ENCODE data around the gene KHSRP. TPM values are rescaled to one million over a fixed set of nuclear protein-coding genes. Genes with fewer than 3 reads are reported as not detected.

Gene KHSRP
- total and polyA plus RNA-seq, 10 donors: 35.8 to 174 (median 124) TPM

DNA sequence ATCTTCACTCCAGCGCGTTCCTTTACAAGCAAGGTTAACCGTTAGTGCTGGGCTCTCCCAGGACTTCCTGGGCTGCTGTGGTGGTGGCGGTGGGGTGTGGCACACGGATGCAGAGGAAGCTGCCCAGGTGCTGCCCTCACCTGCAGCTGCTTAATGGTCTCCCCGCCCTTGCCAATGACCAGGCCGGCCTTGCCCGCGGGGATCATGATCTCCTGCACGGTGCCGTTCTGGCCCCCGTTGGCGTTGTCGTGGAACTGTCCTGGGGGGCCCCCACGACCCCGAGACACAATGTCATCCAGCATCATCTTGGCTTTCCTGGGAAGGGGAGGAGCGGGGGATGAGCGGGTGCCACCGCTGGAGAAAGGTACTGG lies 6.1 kb downstream of the KHSRP start:
- H3K36me3 ChIP-seq: peaks cover 3 to 88% (median 79%) of the 10 kb centered on the region in 6 donors
- TF ChIP-seq POLR2AphosphoS5 (IDR thresholded peaks at IDR 0.05): peak in 1 of 3 donors; percentile 37
- TF ChIP-seq, protein P1, sequence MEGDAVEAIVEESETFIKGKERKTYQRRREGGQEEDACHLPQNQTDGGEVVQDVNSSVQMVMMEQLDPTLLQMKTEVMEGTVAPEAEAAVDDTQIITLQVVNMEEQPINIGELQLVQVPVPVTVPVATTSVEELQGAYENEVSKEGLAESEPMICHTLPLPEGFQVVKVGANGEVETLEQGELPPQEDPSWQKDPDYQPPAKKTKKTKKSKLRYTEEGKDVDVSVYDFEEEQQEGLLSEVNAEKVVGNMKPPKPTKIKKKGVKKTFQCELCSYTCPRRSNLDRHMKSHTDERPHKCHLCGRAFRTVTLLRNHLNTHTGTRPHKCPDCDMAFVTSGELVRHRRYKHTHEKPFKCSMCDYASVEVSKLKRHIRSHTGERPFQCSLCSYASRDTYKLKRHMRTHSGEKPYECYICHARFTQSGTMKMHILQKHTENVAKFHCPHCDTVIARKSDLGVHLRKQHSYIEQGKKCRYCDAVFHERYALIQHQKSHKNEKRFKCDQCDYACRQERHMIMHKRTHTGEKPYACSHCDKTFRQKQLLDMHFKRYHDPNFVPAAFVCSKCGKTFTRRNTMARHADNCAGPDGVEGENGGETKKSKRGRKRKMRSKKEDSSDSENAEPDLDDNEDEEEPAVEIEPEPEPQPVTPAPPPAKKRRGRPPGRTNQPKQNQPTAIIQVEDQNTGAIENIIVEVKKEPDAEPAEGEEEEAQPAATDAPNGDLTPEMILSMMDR (IDR thresholded peaks at IDR 0.05 in 8 of 11, conservative IDR thresholded peaks at IDR 0.05 in 3 of 11): no peak
- H3K4me3 ChIP-seq: no peak overlapping the region
- no peak overlapping the region for H3K27ac ChIP-seq
- WGBS, 5 donors: 92 to 95% (median 94%) methylated on average over 17 to 19 of the region's 19 CpGs
- intact Hi-C loops (cut with DNase I; ENCODE audit: low total_unique reads): no loop called here
- peaks cover 10 to 46% (median 23%) of the 10 kb centered on the region in 6 donors for H3K4me1 ChIP-seq
- DNase-seq: no peak
- H3K9me3 ChIP-seq: no peaks in the 10 kb centered on the region
- no peaks in the 10 kb centered on the region for H3K27me3 ChIP-seq (replicated peaks in 1 of 7)

DNA sequence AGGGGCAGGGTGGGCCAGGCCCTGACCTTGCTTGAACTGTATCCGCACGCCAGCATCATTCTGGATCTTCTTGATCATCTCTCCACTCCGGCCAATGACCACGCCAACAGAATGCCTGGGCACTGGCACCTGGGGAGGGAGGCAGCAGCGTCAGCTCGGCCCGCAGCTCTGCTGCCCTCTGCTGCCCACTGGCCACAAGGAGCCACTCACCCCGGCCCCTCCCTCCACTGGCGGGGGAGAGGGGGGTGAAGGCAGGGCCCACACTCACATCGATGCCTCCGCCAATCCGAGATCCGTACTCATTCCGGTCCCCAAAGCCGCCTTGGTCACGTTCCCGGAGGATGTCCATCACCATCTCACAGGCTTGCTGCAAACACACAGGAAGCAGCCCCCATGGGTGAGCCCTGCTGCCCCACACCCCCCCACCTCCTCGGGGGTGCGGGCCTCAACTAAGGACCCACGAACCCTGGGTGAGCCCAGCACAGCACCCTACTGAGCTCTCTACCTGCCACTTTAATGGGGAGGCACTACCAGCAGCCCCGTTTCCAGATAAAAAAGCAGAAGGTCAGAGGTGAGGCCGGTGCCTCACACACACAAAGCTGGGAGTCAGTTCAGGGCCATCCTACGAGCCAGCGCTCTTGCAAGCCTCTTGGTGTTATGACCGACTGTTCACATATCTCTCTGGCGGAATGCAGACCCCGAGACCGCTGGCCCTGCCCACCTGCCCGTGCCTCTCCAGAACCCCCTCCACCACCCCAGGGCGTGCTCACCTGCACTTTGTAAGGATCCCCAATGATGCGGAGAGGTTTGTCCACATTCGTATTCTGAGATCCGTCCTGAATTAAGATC lies 6.7 kb downstream of the KHSRP start:
- Histone ChIP-seq H3K36me3 (peaks cover 3 to 94% (median 80%) of the 10 kb centered on the region in 6 donors), H3K9me3 (no peaks in the 10 kb centered on the region), H3K27ac (no peak overlapping the region), H3K4me3 (no peak overlapping the region), H3K4me1 (peaks cover 4 to 40% (median 17%) of the 10 kb centered on the region in 6 donors), H3K27me3 (replicated peaks in 1 of 7) (no peaks in the 10 kb centered on the region)
- DNase-seq: no peak
- 75 to 88% (median 86%) methylated on average over 32 to 33 of the region's 33 CpGs for WGBS, 5 donors
- TF ChIP-seq POLR2A (IDR thresholded peaks at IDR 0.05) (no peak), POLR2AphosphoS5 (IDR thresholded peaks at IDR 0.05) (peak in 1 of 3 donors; percentile 64)
- TF ChIP-seq, protein P1 (IDR thresholded peaks at IDR 0.05 in 8 of 11, conservative IDR thresholded peaks at IDR 0.05 in 3 of 11): peak in 1 of 11 experiments; percentile 41
- intact Hi-C loops (cut with DNase I; ENCODE audit: low total_unique reads): no loop called here

DNA sequence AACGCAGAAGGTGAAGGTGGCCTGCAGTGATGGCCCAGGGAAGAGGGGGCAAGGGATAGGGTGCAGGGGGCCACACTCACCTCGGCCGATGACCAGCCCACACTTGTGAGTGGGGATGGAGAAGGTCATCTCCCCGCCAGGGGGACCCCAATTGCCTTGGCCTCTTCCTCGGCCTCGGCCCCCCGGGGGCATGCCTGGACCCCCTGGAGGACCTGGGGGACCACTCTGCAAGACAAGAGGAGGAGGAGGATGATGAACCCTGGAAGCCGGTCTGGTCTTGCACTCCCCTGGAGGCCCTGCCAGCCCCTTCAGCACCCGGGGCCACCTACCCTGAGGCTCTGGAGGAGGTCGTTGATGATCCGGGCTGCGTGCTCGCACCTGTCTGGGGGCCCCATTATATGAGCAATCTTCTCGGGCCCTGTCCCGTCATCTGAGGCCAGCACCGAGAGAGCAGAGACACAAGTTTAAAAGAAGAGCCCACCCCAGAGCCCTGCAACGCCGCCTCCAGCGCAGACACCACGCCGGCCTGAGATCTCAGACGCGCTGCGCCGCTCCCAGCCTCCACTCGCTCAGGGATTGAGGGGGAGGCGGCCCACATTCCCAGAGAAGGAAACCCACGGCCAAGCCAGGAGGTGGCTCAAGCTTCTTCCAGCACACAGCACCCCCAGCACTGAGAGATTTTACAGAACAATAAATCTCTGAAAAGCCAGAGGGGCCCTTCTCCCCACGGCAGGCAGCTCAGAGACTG lies 7.8 kb downstream of the KHSRP start:
- Histone ChIP-seq H3K9me3 (no peaks in the 10 kb centered on the region), H3K4me1 (peaks cover 0 to 29% (median 7%) of the 10 kb centered on the region in 6 donors), H3K27ac (no peak overlapping the region), H3K27me3 (replicated peaks in 1 of 7) (no peaks in the 10 kb centered on the region), H3K36me3 (peaks cover 3 to 92% (median 80%) of the 10 kb centered on the region in 6 donors), H3K4me3 (no peak overlapping the region)
- no peak for DNase-seq
- intact Hi-C loops (cut with DNase I; ENCODE audit: low total_unique reads): no loop called here
- TF ChIP-seq POLR2A (IDR thresholded peaks at IDR 0.05) (no peak), POLR2AphosphoS5 (IDR thresholded peaks at IDR 0.05) (peak in 1 of 3 donors; percentile 35)
- TF ChIP-seq, protein P1 (IDR thresholded peaks at IDR 0.05 in 8 of 11, conservative IDR thresholded peaks at IDR 0.05 in 3 of 11): no peak
- 94 to 96% (median 95%) methylated on average over 11 to 29 of the region's 29 CpGs for WGBS, 5 donors
